ENCODE measurements around the gene MTG1. TPM values are rescaled to one million over a fixed set of nuclear protein-coding genes. Genes with fewer than 3 reads are reported as not detected.

The MTG1 gene
- total RNA-seq, 1 donor from 2014 or later = 64.9 TPM

- peaks cover 2% of the 10 kb centered on the region for H3K36me3 Mint-ChIP-seq (ENCODE audit: low read depth)
- no peak overlapping the region for H3K4me3 Mint-ChIP-seq
- H3K9me3 Mint-ChIP-seq = peaks cover 37% of the 10 kb centered on the region
- H3K4me1 Mint-ChIP-seq (ENCODE audit: low read depth) = peaks cover 6% of the 10 kb centered on the region
- no peak for DNase-seq (ENCODE audit: low spot score)
- H3K27me3 Mint-ChIP-seq (ENCODE audit: insufficient read depth) = peaks cover 3% of the 10 kb centered on the region
- intact Hi-C loops (cut with micrococcal nuclease) = no loop called here
- H3K27ac Mint-ChIP-seq = no peak overlapping the region
Measured at GRCh38 chr10:133446979-133447378, 53.0 kb downstream of the MTG1 start.

GRCh38 chr10:133448120-133448519 is 54.2 kb downstream of the MTG1 start:
- Mint-ChIP-seq H3K4me3 (no peak overlapping the region), H3K36me3 (ENCODE audit: low read depth) (peaks cover 2% of the 10 kb centered on the region), H3K9me3 (peaks cover 37% of the 10 kb centered on the region), H3K4me1 (ENCODE audit: low read depth) (no peaks in the 10 kb centered on the region), H3K27me3 (ENCODE audit: insufficient read depth) (peaks cover 3% of the 10 kb centered on the region), H3K27ac (no peak overlapping the region)
- intact Hi-C loops (cut with micrococcal nuclease) = no loop called here
- no peak for DNase-seq (ENCODE audit: low spot score)

GRCh38 chr10:133451346-133451745 is 57.4 kb downstream of the MTG1 start:
- peaks cover 28% of the 10 kb centered on the region for H3K9me3 Mint-ChIP-seq
- H3K27me3 Mint-ChIP-seq (ENCODE audit: insufficient read depth) = peaks cover 3% of the 10 kb centered on the region
- no peaks in the 10 kb centered on the region for H3K4me1 Mint-ChIP-seq (ENCODE audit: low read depth)
- no peak for DNase-seq (ENCODE audit: low spot score)
- H3K27ac Mint-ChIP-seq = no peak overlapping the region
- no peak overlapping the region for H3K4me3 Mint-ChIP-seq
- intact Hi-C loops (cut with micrococcal nuclease) = no loop called here
- H3K36me3 Mint-ChIP-seq (ENCODE audit: low read depth) = peaks cover 2% of the 10 kb centered on the region

GRCh38 chr10:133452453-133452852 is 58.5 kb downstream of the MTG1 start:
- no peaks in the 10 kb centered on the region for H3K4me1 Mint-ChIP-seq (ENCODE audit: low read depth)
- H3K27me3 Mint-ChIP-seq (ENCODE audit: insufficient read depth) = peaks cover 2% of the 10 kb centered on the region
- intact Hi-C loops (cut with micrococcal nuclease) = no loop called here
- H3K9me3 Mint-ChIP-seq = peaks cover 20% of the 10 kb centered on the region
- peaks cover 1% of the 10 kb centered on the region for H3K36me3 Mint-ChIP-seq (ENCODE audit: low read depth)
- no peak overlapping the region for H3K4me3 Mint-ChIP-seq
- no peak for DNase-seq (ENCODE audit: low spot score)
- no peak overlapping the region for H3K27ac Mint-ChIP-seq

- DNase-seq (ENCODE audit: low spot score) = no peak
- H3K27me3 Mint-ChIP-seq (ENCODE audit: insufficient read depth) = no peaks in the 10 kb centered on the region
- no peak within 1 kb of the TSS for H3K4me3 Mint-ChIP-seq
- H3K36me3 Mint-ChIP-seq (ENCODE audit: low read depth) = no peaks in the 10 kb centered on the region
- intact Hi-C loops (cut with micrococcal nuclease) = no loop called here
- H3K27ac Mint-ChIP-seq = no peak within 1 kb of the TSS
- no peaks in the 10 kb centered on the region for H3K4me1 Mint-ChIP-seq (ENCODE audit: low read depth)
- H3K9me3 Mint-ChIP-seq = peaks cover 9% of the 10 kb centered on the region
Measured at GRCh38 chr10:133453516-133454203, 59.7 kb downstream of the MTG1 start, which contains the start of gene SCART1. Gene SCART1, plus strand, starts transcription at chr10:133453945. Its CDS starts 53 bp downstream, at chr10:133453998.

GRCh38 chr10:133454204-133454893 is 60.4 kb downstream of the MTG1 start:
- Mint-ChIP-seq H3K4me3 (no peak overlapping the region), H3K36me3 (ENCODE audit: low read depth) (no peaks in the 10 kb centered on the region), H3K27ac (no peak overlapping the region), H3K9me3 (peaks cover 2% of the 10 kb centered on the region), H3K4me1 (ENCODE audit: low read depth) (no peaks in the 10 kb centered on the region), H3K27me3 (ENCODE audit: insufficient read depth) (no peaks in the 10 kb centered on the region)
- intact Hi-C loops (cut with micrococcal nuclease) = no loop called here
- DNase-seq (ENCODE audit: low spot score) = no peak

GRCh38 chr10:133455196-133455595 is 61.2 kb downstream of the MTG1 start:
- Mint-ChIP-seq H3K4me1 (ENCODE audit: low read depth) (no peaks in the 10 kb centered on the region), H3K4me3 (no peak overlapping the region), H3K27ac (no peak overlapping the region), H3K36me3 (ENCODE audit: low read depth) (no peaks in the 10 kb centered on the region), H3K27me3 (ENCODE audit: insufficient read depth) (no peaks in the 10 kb centered on the region), H3K9me3 (no peaks in the 10 kb centered on the region)
- intact Hi-C loops (cut with micrococcal nuclease) = no loop called here
- DNase-seq (ENCODE audit: low spot score) = no peak

GRCh38 chr10:133455611-133456031 is 61.7 kb downstream of the MTG1 start:
- Mint-ChIP-seq H3K4me3 (no peak overlapping the region), H3K27ac (no peak overlapping the region), H3K4me1 (ENCODE audit: low read depth) (no peaks in the 10 kb centered on the region), H3K27me3 (ENCODE audit: insufficient read depth) (no peaks in the 10 kb centered on the region), H3K9me3 (no peaks in the 10 kb centered on the region), H3K36me3 (ENCODE audit: low read depth) (no peaks in the 10 kb centered on the region)
- no peak for DNase-seq (ENCODE audit: low spot score)
- intact Hi-C loops (cut with micrococcal nuclease) = no loop called here

GRCh38 chr10:133456041-133456951 is 62.3 kb downstream of the MTG1 start:
- intact Hi-C loops (cut with micrococcal nuclease) = no loop called here
- H3K27ac Mint-ChIP-seq = no peak overlapping the region
- H3K36me3 Mint-ChIP-seq (ENCODE audit: low read depth) = no peaks in the 10 kb centered on the region
- no peaks in the 10 kb centered on the region for H3K4me1 Mint-ChIP-seq (ENCODE audit: low read depth)
- no peak overlapping the region for H3K4me3 Mint-ChIP-seq
- no peak for DNase-seq (ENCODE audit: low spot score)
- no peaks in the 10 kb centered on the region for H3K9me3 Mint-ChIP-seq
- H3K27me3 Mint-ChIP-seq (ENCODE audit: insufficient read depth) = no peaks in the 10 kb centered on the region

GRCh38 chr10:133457100-133457841 is 63.3 kb downstream of the MTG1 start:
- intact Hi-C loops (cut with micrococcal nuclease) = no loop called here

GRCh38 chr10:133458021-133458709 is 64.2 kb downstream of the MTG1 start:
- H3K9me3 Mint-ChIP-seq = no peaks in the 10 kb centered on the region
- H3K27ac Mint-ChIP-seq = no peak overlapping the region
- H3K27me3 Mint-ChIP-seq (ENCODE audit: insufficient read depth) = no peaks in the 10 kb centered on the region
- H3K36me3 Mint-ChIP-seq (ENCODE audit: low read depth) = no peaks in the 10 kb centered on the region
- intact Hi-C loops (cut with micrococcal nuclease) = no loop called here
- no peaks in the 10 kb centered on the region for H3K4me1 Mint-ChIP-seq (ENCODE audit: low read depth)
- no peak overlapping the region for H3K4me3 Mint-ChIP-seq
- no peak for DNase-seq (ENCODE audit: low spot score)

More at GRCh38 chr10:133457100-133457841, 63.3 kb downstream of the MTG1 start:
- H3K4me3 Mint-ChIP-seq = no peak overlapping the region
- no peaks in the 10 kb centered on the region for H3K27me3 Mint-ChIP-seq (ENCODE audit: insufficient read depth)
- no peaks in the 10 kb centered on the region for H3K36me3 Mint-ChIP-seq (ENCODE audit: low read depth)
- no peaks in the 10 kb centered on the region for H3K9me3 Mint-ChIP-seq
- no peaks in the 10 kb centered on the region for H3K4me1 Mint-ChIP-seq (ENCODE audit: low read depth)
- no peak for DNase-seq (ENCODE audit: low spot score)
- no peak overlapping the region for H3K27ac Mint-ChIP-seq
